Measurements from ENCODE around the gene MRGPRF. TPM values are rescaled to one million over a fixed set of nuclear protein-coding genes. Genes with fewer than 3 reads are reported as not detected.
A peak's percentile ranks its signal among the peaks of the same experiment; 100 is the strongest.

MRGPRF gene
- total RNA-seq, 6 experiments from 2014 or later = 51.4 to 74.9 (median 63.9) TPM

DNA sequence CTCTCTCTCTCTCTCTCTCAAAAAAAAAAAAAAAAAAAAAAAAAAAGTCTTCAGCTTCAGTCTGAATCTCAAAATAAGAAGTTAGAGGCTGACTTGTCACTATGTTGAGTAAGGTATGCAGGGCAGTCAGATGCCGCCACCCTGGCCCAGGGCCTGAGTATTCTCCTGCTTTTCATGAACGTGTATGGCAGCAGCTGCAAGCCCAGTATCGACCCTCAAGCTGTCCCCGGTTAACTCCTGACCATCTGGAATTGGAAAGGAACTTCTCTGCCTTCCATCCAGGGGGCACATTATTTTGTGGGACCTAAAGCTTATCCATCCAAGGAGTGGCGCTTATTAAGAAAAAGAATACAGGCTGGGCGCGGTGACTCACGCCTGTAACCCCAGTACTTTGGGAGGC, 43.7 kb downstream of the MRGPRF start:
- Mint-ChIP-seq H3K4me1 (ENCODE audit: low read depth) (peaks cover 8% of the 10 kb centered on the region), H3K36me3 (ENCODE audit: low read depth) (no peaks in the 10 kb centered on the region), H3K27me3 (ENCODE audit: insufficient read depth) (peaks cover 38% of the 10 kb centered on the region), H3K9me3 (peaks cover 4% of the 10 kb centered on the region; the same call in 1 of the 2 replicates), H3K27ac (no peak overlapping the region), H3K4me3 (no peak overlapping the region)
- no peak for TF ChIP-seq CTCF (IDR thresholded peaks at IDR 0.05)
- DNase-seq = no peak

DNA sequence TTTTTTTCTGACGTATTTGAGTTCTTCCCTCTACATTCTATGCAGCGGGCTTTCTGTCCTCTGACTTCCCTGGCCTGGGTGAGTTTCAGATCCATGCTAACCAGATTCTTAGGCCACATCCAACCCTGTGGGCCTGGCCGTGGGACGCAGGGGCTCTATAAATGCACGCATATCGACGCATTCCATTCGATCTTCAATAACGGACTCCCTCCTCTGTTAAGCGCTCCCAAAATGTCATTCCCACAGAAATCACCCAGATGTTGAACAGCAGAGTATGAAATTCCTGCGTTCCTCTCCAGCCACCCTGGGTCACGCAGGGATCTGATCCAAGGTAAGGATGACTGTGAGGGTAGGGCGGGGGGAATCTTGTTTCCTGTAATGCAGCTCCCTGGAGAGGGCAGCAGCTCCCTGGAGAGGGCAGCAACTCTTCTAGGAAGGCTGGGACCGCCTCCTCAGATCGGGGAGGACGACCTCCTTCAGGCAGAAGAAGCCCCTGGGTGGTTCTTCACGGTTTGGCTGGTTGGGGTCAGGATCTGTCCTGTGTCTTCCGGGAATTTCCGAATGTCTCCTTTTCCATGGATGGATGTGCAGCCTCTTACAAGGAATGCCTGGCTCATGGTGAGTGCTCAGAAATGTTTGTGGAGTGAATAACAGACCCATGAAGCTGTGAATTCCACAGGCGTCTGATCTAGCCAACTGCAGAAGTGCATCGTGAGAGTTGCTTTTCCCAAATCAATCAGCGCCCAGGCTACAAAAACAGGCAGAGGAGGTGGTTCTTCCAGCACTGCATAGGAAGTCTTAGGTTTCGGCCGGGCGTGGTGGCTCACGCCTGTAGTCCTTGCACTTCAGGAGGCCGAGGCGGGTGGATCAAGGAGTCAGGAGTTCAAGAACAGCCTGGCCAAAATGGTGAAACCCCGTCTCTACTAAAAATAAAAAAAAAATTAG, 44.5 kb downstream of the MRGPRF start:
- Mint-ChIP-seq H3K9me3 (peaks cover 4% of the 10 kb centered on the region; the same call in 1 of the 2 replicates), H3K27ac (no peak overlapping the region), H3K4me1 (ENCODE audit: low read depth) (peaks cover 8% of the 10 kb centered on the region), H3K4me3 (no peak overlapping the region; the same call in 1 of the 2 replicates), H3K27me3 (ENCODE audit: insufficient read depth) (peaks cover 39% of the 10 kb centered on the region), H3K36me3 (ENCODE audit: low read depth) (no peaks in the 10 kb centered on the region)
- peak; percentile 19; the same call in 1 of the 2 replicates for TF ChIP-seq CTCF (IDR thresholded peaks at IDR 0.05)
- peak; percentile 11 for DNase-seq

GRCh38 chr11:68966894-68967780, 45.9 kb downstream of the MRGPRF start:
- peaks cover 33% of the 10 kb centered on the region for H3K27me3 Mint-ChIP-seq (ENCODE audit: insufficient read depth)
- peaks cover 8% of the 10 kb centered on the region for H3K4me1 Mint-ChIP-seq (ENCODE audit: low read depth)
- TF ChIP-seq CTCF (IDR thresholded peaks at IDR 0.05) = no peak

DNA sequence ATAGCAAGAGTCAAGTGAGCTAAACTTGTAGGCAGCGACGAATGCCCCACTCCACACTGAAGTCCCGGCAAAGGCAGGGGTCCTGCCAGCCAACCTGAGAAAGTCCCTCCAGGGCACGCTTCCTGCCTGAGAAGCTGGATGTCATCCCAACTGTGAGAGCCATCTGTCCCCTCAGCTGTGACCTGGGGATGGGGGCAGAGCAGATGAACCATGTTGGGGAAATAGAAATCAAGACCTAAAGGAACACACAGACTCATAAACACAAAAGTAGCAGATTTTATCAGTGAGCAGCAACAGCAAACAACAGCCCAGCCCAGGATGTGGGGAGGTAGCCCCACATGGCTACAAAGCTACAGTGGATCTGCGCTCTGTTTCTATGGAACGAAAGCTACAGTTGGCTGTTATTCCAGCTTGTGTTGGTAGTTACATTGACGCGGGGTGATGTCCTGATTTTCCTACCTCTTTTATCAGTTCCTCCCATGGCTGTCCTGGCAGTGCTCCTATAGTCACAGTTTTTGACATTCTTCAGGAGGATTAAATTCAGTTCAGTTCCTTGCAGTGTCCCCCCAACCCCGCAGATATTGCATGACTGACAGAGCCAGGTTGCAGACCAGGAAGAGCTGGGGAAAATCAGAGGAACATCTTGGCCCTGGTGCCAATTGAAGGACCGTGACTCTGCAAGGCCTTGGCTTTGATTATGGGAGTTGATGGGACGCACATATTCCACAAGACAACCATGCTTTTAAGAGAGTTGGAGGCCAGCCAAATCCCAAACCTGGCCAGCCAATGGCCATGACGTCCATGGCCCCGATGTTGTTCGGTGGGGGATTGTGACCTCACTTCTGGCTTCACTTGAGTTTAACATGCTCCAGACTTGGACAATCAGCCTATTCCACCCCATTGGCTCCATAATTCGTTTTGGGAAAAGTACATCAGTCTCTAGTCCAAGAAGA, 46.9 kb downstream of the MRGPRF start:
- Mint-ChIP-seq H3K27me3 (ENCODE audit: insufficient read depth) (peaks cover 28% of the 10 kb centered on the region), H3K36me3 (ENCODE audit: low read depth) (no peaks in the 10 kb centered on the region), H3K9me3 (peaks cover 11% of the 10 kb centered on the region; the same call in 1 of the 2 replicates), H3K4me3 (no peak overlapping the region), H3K4me1 (ENCODE audit: low read depth) (peaks cover 8% of the 10 kb centered on the region), H3K27ac (no peak overlapping the region)
- DNase-seq = no peak
- no peak for TF ChIP-seq CTCF (IDR thresholded peaks at IDR 0.05)

More at GRCh38 chr11:68966894-68967780, 45.9 kb downstream of the MRGPRF start:
- H3K27ac Mint-ChIP-seq = no peak overlapping the region
- no peaks in the 10 kb centered on the region for H3K36me3 Mint-ChIP-seq (ENCODE audit: low read depth)
- no peak overlapping the region for H3K4me3 Mint-ChIP-seq
- H3K9me3 Mint-ChIP-seq = peaks cover 11% of the 10 kb centered on the region; the same call in 1 of the 2 replicates
- DNase-seq = no peak

Data from HFFc6 (cell line).